ENCODE results near the gene NNT.

The NNT gene

DNA sequence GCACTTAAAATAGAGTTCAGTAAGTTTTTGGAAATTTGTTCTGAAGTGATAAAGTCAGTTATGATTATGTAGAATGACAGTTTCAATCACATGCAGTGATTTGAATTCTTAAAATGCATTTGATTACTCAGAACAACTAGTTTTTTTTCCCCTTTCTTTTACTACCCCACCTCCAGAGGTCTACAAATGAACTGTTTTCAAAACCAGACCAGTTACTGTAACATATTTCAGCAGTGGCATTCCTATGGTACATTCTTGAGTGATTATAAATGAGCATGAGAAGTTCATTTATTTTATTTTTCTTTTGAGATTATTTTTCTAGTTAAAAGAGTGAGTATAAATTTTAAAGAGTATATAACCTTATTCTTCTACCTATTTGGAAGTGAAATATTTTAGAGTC is 71.6 kb downstream of the NNT start:
- TF ChIP-seq SUZ12 (IDR thresholded peaks at IDR 0.05; ENCODE audit: extremely low read depth, insufficient read depth, insufficient read length) = no peak
- TF ChIP-seq ZNF274 (IDR thresholded peaks at IDR 0.05; ENCODE audit: low read depth, low read length) = no peak
- TF ChIP-seq YY1 (IDR thresholded peaks at IDR 0.05; ENCODE audit: insufficient read depth, insufficient read length) = no peak
- DNase-seq (ENCODE audit: low read depth, low spot score) = no peak
- H3K9ac ChIP-seq (ENCODE audit: insufficient read length, low read depth) = no peak overlapping the region
- no peak overlapping the region for H3K4me3 ChIP-seq (ENCODE audit: insufficient read length, low read depth)
- H3K36me3 ChIP-seq (ENCODE audit: insufficient read depth, insufficient read length, low read length) = no peaks in the 10 kb centered on the region
- H3K4me1 ChIP-seq (ENCODE audit: insufficient read depth, insufficient read length) = no peaks in the 10 kb centered on the region
- no peaks in the 10 kb centered on the region for H3K9me3 ChIP-seq (ENCODE audit: insufficient read depth, low read length)
- no peaks in the 10 kb centered on the region for H3K27me3 ChIP-seq (ENCODE audit: insufficient read depth, insufficient read length)

DNA sequence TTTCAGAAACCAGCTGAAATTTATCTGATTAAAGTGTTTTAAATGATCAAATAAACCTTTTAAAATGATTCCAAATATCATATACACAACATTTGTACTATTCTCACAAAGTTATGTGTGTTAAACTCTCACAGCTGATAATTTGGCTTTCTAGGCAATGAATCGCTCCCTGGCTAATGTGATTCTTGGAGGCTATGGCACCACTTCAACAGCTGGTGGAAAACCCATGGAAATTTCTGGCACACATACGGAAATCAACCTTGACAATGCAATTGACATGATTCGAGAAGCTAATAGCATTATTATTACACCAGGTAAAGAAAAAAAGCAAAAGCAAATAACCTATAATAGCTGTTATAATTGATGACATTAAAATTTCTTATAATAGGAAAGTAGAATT is 72.4 kb downstream of the NNT start:
- Histone ChIP-seq H3K4me1 (ENCODE audit: insufficient read depth, insufficient read length) (no peaks in the 10 kb centered on the region), H3K9ac (ENCODE audit: insufficient read length, low read depth) (no peak overlapping the region), H3K36me3 (ENCODE audit: insufficient read depth, insufficient read length, low read length) (peaks cover 1% of the 10 kb centered on the region), H3K9me3 (ENCODE audit: insufficient read depth, low read length) (no peaks in the 10 kb centered on the region), H3K4me3 (ENCODE audit: insufficient read length, low read depth) (no peak overlapping the region), H3K27me3 (ENCODE audit: insufficient read depth, insufficient read length) (no peaks in the 10 kb centered on the region)
- TF ChIP-seq ZNF274 (IDR thresholded peaks at IDR 0.05; ENCODE audit: low read depth, low read length) (no peak), SUZ12 (IDR thresholded peaks at IDR 0.05; ENCODE audit: extremely low read depth, insufficient read depth, insufficient read length) (no peak), YY1 (IDR thresholded peaks at IDR 0.05; ENCODE audit: insufficient read depth, insufficient read length) (no peak)
- no peak for DNase-seq (ENCODE audit: low read depth, low spot score)

DNA sequence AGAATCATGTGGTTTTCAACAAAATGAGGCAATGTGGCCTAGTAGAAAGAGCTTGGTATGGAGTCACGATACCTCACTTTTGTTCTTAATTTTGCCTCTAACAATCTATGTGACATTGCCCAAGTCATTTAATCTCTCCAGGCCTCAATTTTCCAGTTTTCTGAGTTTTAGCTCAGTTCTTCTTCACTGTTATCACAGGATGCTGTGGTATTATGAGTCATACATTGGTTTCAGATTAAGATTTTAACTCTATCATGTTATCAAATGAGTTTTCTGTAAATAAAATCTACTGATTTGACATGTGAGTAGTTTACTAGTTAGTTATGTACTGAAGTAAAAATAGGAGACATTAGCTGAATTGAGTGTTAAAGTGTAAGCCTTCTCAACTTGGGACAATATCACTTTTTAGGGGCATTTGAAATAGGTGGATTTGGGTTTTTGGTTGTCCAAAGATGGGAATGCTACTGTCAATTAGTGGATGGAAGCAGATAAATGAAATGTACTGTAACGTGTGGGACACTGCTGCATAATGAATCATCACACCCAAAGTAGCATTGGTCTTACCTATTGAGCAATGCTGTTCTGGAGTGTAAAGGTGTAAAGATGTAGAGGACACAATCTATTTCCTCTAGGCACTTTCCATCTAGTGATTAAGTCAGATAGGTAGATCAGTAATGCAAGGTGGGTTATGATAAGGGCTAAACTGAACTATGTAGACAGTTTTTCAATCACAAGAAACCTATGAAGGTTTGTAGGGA is 73.3 kb downstream of the NNT start:
- no peaks in the 10 kb centered on the region for H3K9me3 ChIP-seq (ENCODE audit: insufficient read depth, low read length)
- no peaks in the 10 kb centered on the region for H3K4me1 ChIP-seq (ENCODE audit: insufficient read depth, insufficient read length)
- no peak for DNase-seq (ENCODE audit: low read depth, low spot score)
- H3K9ac ChIP-seq (ENCODE audit: insufficient read length, low read depth) = no peak overlapping the region
- H3K4me3 ChIP-seq (ENCODE audit: insufficient read length, low read depth) = no peak overlapping the region
- peaks cover 2% of the 10 kb centered on the region for H3K36me3 ChIP-seq (ENCODE audit: insufficient read depth, insufficient read length, low read length)
- TF ChIP-seq ZNF274 (IDR thresholded peaks at IDR 0.05; ENCODE audit: low read depth, low read length) = no peak
- TF ChIP-seq YY1 (IDR thresholded peaks at IDR 0.05; ENCODE audit: insufficient read depth, insufficient read length) = no peak
- no peak for TF ChIP-seq SUZ12 (IDR thresholded peaks at IDR 0.05; ENCODE audit: extremely low read depth, insufficient read depth, insufficient read length)
- H3K27me3 ChIP-seq (ENCODE audit: insufficient read depth, insufficient read length) = no peaks in the 10 kb centered on the region

DNA sequence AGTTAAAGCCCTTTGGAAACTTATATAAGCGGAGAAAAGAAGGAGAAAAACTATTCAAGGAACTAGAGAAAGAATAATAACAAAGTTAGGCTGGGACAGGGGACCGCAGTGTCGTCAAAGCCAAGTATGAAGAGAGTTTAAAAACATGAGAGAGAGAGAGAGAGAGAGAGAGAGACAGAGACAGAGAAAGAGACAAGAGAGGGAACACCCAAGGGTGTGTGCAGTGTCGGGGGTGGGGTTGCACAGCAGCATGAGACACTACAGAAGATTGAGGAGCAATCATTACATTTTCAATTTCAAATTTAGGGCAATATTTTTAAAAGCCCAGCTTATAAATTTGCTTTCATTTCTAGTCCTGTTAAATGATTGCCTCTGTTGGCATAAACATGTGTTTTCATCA is 74.3 kb downstream of the NNT start:
- Histone ChIP-seq H3K27me3 (ENCODE audit: insufficient read depth, insufficient read length) (no peaks in the 10 kb centered on the region), H3K9ac (ENCODE audit: insufficient read length, low read depth) (no peak overlapping the region), H3K36me3 (ENCODE audit: insufficient read depth, insufficient read length, low read length) (peaks cover 2% of the 10 kb centered on the region), H3K4me3 (ENCODE audit: insufficient read length, low read depth) (no peak overlapping the region), H3K4me1 (ENCODE audit: insufficient read depth, insufficient read length) (no peaks in the 10 kb centered on the region), H3K9me3 (ENCODE audit: insufficient read depth, low read length) (no peaks in the 10 kb centered on the region)
- no peak for DNase-seq (ENCODE audit: low read depth, low spot score)
- TF ChIP-seq SUZ12 (IDR thresholded peaks at IDR 0.05; ENCODE audit: extremely low read depth, insufficient read depth, insufficient read length) (no peak), YY1 (IDR thresholded peaks at IDR 0.05; ENCODE audit: insufficient read depth, insufficient read length) (no peak), ZNF274 (IDR thresholded peaks at IDR 0.05; ENCODE audit: low read depth, low read length) (no peak)

DNA sequence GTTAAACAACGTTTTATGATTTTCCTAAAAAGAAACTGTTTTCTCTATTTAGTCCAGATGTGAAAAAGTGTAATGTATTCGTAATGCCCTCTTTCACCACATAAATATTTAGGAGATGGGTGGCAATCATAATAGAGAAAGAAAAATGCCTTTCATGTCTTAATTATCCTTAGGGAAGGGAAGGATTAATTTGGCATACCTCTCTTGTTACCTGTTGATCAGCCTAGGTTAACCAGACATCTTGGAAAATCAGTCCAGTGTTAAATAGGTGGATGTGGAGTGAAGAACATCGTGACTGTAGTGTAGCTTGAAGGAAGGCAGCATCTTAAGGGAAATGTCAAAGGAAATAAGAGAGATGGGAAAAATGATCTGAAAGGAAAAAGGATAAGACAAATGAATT is 76.2 kb downstream of the NNT start:
- Histone ChIP-seq H3K9ac (ENCODE audit: insufficient read length, low read depth) (no peak overlapping the region), H3K4me3 (ENCODE audit: insufficient read length, low read depth) (no peak overlapping the region), H3K4me1 (ENCODE audit: insufficient read depth, insufficient read length) (no peaks in the 10 kb centered on the region), H3K27me3 (ENCODE audit: insufficient read depth, insufficient read length) (no peaks in the 10 kb centered on the region), H3K36me3 (ENCODE audit: insufficient read depth, insufficient read length, low read length) (peaks cover 2% of the 10 kb centered on the region), H3K9me3 (ENCODE audit: insufficient read depth, low read length) (no peaks in the 10 kb centered on the region)
- TF ChIP-seq YY1 (IDR thresholded peaks at IDR 0.05; ENCODE audit: insufficient read depth, insufficient read length) = no peak
- TF ChIP-seq SUZ12 (IDR thresholded peaks at IDR 0.05; ENCODE audit: extremely low read depth, insufficient read depth, insufficient read length) = no peak
- TF ChIP-seq ZNF274 (IDR thresholded peaks at IDR 0.05; ENCODE audit: low read depth, low read length) = no peak
- DNase-seq (ENCODE audit: low read depth, low spot score) = no peak

DNA sequence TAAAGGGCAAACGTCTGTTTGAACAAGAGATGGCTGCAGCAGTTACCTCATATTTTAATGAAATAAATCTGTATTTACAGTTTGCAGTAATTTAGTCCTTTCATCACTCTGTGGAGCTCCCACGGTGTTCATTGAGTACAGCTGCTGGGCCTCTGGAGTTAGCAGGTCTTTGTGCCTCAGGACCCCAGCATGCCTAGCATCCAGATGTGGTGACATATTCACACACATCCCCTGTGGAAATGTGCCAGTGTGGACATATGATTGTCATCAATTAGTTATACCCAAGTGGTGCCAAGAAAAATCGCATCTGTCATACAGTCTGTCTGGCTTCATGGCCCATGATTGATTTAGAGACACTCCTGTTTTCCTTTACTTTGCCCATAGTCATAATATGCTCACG is 77.3 kb downstream of the NNT start:
- Histone ChIP-seq H3K4me1 (ENCODE audit: insufficient read depth, insufficient read length) (no peaks in the 10 kb centered on the region), H3K27me3 (ENCODE audit: insufficient read depth, insufficient read length) (no peaks in the 10 kb centered on the region), H3K9ac (ENCODE audit: insufficient read length, low read depth) (no peak overlapping the region), H3K4me3 (ENCODE audit: insufficient read length, low read depth) (no peak overlapping the region), H3K9me3 (ENCODE audit: insufficient read depth, low read length) (no peaks in the 10 kb centered on the region), H3K36me3 (ENCODE audit: insufficient read depth, insufficient read length, low read length) (peaks cover 2% of the 10 kb centered on the region)
- DNase-seq (ENCODE audit: low read depth, low spot score) = no peak
- TF ChIP-seq ZNF274 (IDR thresholded peaks at IDR 0.05; ENCODE audit: low read depth, low read length) (no peak), YY1 (IDR thresholded peaks at IDR 0.05; ENCODE audit: insufficient read depth, insufficient read length) (no peak), SUZ12 (IDR thresholded peaks at IDR 0.05; ENCODE audit: extremely low read depth, insufficient read depth, insufficient read length) (no peak)

DNA sequence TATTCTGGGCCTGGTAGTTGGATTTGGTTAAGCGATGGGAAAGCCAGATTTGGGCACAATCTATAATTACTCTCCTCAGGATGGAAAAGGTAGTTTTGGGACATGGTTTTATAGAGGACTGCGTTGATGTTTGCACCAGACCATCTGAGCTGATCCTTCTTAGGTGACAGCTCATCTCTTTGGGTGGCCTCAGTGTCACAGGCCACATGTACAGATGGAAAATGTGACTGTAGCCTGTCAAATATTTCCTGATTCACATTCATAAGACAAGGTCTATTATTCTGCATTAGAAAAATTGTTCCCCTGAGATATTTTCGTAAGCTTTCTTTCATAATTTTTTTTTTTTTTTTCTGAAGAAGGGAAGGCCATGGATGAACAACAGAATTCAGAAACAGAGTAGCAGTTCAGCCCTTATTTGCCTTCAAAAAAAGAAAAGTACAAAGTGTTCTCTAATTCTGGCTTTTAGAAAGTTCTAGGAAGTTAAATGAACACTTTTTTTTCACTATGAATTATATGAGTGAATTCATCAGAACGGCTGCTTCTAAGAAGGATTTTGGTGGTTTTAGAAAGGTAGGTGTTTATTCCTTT is 81.0 kb downstream of the NNT start:
- Histone ChIP-seq H3K9ac (ENCODE audit: insufficient read length, low read depth) (no peak overlapping the region), H3K9me3 (ENCODE audit: insufficient read depth, low read length) (no peaks in the 10 kb centered on the region), H3K36me3 (ENCODE audit: insufficient read depth, insufficient read length, low read length) (peaks cover 2% of the 10 kb centered on the region), H3K4me3 (ENCODE audit: insufficient read length, low read depth) (no peak overlapping the region), H3K4me1 (ENCODE audit: insufficient read depth, insufficient read length) (no peaks in the 10 kb centered on the region), H3K27me3 (ENCODE audit: insufficient read depth, insufficient read length) (no peaks in the 10 kb centered on the region)
- no peak for DNase-seq (ENCODE audit: low read depth, low spot score)
- TF ChIP-seq SUZ12 (IDR thresholded peaks at IDR 0.05; ENCODE audit: extremely low read depth, insufficient read depth, insufficient read length) = no peak
- no peak for TF ChIP-seq YY1 (IDR thresholded peaks at IDR 0.05; ENCODE audit: insufficient read depth, insufficient read length)
- no peak for TF ChIP-seq ZNF274 (IDR thresholded peaks at IDR 0.05; ENCODE audit: low read depth, low read length)

All from NT2/D1 (cell line).